ENCODE results near the gene UTS2B. TPM values are rescaled to one million over a fixed set of nuclear protein-coding genes. Genes with fewer than 3 reads are reported as not detected.
"Not testable (repeated sequence)": the region's sequence is repeated elsewhere in the genome, so short reads cannot be mapped to it uniquely, and the experiment has no call there.

The UTS2B gene
- total RNA-seq, 1 donor from 2014 or later, result not detected

GRCh38 chr3:191283400-191283799, 46.9 kb downstream of the UTS2B start:
- FAIRE-seq, result no peak
- Histone ChIP-seq H3K27me3 (ENCODE audit: control insufficient read depth, insufficient read depth, low read length) (no peaks in the 10 kb centered on the region), H3K4me3 (ENCODE audit: low read depth, low read length) (no peak overlapping the region), H3K36me3 (ENCODE audit: control insufficient read depth, insufficient read depth, low read length) (no peaks in the 10 kb centered on the region)
- DNase-seq (ENCODE audit: low read depth), result no peak
- TF ChIP-seq, protein P1, sequence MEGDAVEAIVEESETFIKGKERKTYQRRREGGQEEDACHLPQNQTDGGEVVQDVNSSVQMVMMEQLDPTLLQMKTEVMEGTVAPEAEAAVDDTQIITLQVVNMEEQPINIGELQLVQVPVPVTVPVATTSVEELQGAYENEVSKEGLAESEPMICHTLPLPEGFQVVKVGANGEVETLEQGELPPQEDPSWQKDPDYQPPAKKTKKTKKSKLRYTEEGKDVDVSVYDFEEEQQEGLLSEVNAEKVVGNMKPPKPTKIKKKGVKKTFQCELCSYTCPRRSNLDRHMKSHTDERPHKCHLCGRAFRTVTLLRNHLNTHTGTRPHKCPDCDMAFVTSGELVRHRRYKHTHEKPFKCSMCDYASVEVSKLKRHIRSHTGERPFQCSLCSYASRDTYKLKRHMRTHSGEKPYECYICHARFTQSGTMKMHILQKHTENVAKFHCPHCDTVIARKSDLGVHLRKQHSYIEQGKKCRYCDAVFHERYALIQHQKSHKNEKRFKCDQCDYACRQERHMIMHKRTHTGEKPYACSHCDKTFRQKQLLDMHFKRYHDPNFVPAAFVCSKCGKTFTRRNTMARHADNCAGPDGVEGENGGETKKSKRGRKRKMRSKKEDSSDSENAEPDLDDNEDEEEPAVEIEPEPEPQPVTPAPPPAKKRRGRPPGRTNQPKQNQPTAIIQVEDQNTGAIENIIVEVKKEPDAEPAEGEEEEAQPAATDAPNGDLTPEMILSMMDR (IDR thresholded peaks at IDR 0.05; ENCODE audit: insufficient read depth, low read length, severe bottlenecking), result no peak

DNA sequence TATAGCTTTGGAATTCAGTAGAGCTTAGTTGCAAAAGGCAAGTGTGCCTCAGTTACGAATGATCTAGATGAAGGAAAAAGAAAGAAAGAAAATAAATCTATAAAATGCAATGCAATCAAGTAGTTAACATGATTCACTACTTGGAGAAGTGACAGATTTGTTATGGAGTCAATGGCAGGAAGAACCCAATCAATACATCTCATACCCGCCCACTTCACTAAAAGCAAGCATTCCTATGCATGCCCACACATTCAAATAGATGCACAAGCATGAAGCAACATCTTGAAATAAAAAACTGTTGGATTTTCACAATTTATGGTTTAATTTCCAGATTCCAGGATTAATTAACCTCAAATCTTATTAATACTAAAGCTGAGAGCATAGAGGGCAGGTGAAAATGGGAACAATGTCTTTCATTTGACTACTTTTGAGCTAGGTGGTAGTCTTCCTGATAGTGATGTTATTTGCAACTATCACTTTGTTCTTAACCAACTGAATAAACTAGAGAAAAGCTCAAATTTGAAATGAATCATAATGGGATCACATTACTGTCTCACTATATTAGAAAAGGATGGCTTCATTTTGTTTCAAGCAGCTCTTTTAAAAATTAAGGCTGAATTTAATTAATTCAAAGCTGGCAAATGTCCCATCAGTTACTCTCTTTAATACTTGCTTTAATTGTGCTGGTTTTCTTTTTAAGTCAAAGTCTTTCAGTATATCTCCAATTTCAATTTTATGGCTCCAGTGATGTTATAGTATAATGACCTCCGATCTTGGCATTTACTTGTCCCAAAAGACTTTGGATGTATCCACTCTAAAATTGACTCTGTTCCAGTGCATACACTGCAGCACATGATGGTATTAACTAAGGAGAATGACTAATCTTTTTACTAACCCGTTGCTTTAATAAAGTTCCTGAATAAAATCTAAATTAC, 47.8 kb downstream of the UTS2B start:
- TF ChIP-seq, protein P1 (IDR thresholded peaks at IDR 0.05; ENCODE audit: insufficient read depth, low read length, severe bottlenecking), result no peak
- DNase-seq (ENCODE audit: low read depth) (no peak), FAIRE-seq (no peak)
- H3K36me3 ChIP-seq (ENCODE audit: control insufficient read depth, insufficient read depth, low read length), result no peaks in the 10 kb centered on the region
- no peak overlapping the region for H3K4me3 ChIP-seq (ENCODE audit: low read depth, low read length)
- no peaks in the 10 kb centered on the region for H3K27me3 ChIP-seq (ENCODE audit: control insufficient read depth, insufficient read depth, low read length)

- DNase-seq (ENCODE audit: low read depth) (no peak), FAIRE-seq (no peak)
- H3K4me3 ChIP-seq (ENCODE audit: low read depth, low read length), result no peak overlapping the region
- TF ChIP-seq, protein P1 (IDR thresholded peaks at IDR 0.05; ENCODE audit: insufficient read depth, low read length, severe bottlenecking), result no peak
- no peaks in the 10 kb centered on the region for H3K27me3 ChIP-seq (ENCODE audit: control insufficient read depth, insufficient read depth, low read length)
- no peaks in the 10 kb centered on the region for H3K36me3 ChIP-seq (ENCODE audit: control insufficient read depth, insufficient read depth, low read length)
Observed at GRCh38 chr3:191280882-191281281, 49.4 kb downstream of the UTS2B start.

GRCh38 chr3:191280111-191280510, 50.2 kb downstream of the UTS2B start:
- DNase-seq (ENCODE audit: low read depth) (no peak), FAIRE-seq (no peak)
- TF ChIP-seq, protein P1 (IDR thresholded peaks at IDR 0.05; ENCODE audit: insufficient read depth, low read length, severe bottlenecking), result no peak

DNA sequence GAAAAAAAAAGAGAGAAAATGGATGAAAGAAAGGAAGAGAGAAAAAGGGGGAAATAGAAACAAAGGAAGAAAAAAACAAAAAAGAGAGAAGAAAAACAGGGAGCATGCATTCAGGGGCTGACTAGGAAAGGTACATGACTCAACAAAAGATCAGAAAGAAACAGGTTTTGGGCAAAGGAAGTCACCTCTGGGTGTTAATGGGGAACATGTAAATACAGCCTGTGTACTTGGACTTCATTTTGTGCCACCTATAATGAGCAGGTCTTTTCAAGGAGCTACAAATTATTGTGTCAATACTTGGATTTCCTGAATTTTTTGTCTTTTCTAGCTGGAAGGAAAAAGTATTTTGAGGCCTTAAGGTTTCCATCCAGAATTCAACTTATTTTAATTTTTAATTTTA, 54.6 kb downstream of the UTS2B start:
- TF ChIP-seq, protein P1 (IDR thresholded peaks at IDR 0.05; ENCODE audit: insufficient read depth, low read length, severe bottlenecking), result no peak
- no peak for DNase-seq (ENCODE audit: low read depth)
- no peaks in the 10 kb centered on the region for H3K36me3 ChIP-seq (ENCODE audit: control insufficient read depth, insufficient read depth, low read length)
- H3K27me3 ChIP-seq (ENCODE audit: control insufficient read depth, insufficient read depth, low read length), result no peaks in the 10 kb centered on the region
- no peak overlapping the region for H3K4me3 ChIP-seq (ENCODE audit: low read depth, low read length)
- no peak for FAIRE-seq

More at GRCh38 chr3:191280111-191280510, 50.2 kb downstream of the UTS2B start:
- Histone ChIP-seq H3K27me3 (ENCODE audit: control insufficient read depth, insufficient read depth, low read length) (no peaks in the 10 kb centered on the region), H3K36me3 (ENCODE audit: control insufficient read depth, insufficient read depth, low read length) (no peaks in the 10 kb centered on the region), H3K4me3 (ENCODE audit: low read depth, low read length) (no peak overlapping the region)

DNA sequence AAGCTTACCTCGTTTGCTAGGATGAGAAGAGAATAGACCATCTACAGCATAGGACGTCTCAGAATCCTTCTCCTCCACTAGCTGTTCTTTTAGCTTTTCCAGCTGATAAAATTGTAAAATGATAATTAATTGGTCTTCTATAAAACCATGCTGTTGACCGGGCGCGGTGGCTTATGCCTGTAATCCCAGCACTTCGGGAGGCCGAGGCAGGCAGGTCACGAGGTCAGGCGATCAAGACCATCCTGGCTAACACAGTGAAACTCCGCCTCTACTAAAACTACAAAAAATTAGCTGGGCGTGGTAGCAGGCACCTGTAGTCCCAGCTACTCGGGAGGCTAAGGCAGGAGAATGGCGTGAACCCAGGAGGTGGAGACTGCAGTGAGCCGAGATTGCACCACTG, 55.1 kb downstream of the UTS2B start:
- not testable (repeated sequence) for H3K27me3 ChIP-seq (ENCODE audit: control insufficient read depth, insufficient read depth, low read length); FAIRE-seq; DNase-seq (ENCODE audit: low read depth); H3K36me3 ChIP-seq (ENCODE audit: control insufficient read depth, insufficient read depth, low read length); H3K4me3 ChIP-seq (ENCODE audit: low read depth, low read length)

All from bronchial epithelial cell (primary cell).